PC-3 (cell line): ENCODE data around the gene HIBCH. TPM values are rescaled to one million over a fixed set of nuclear protein-coding genes. Genes with fewer than 3 reads are reported as not detected.

ENCODE experiments used
- ATAC-seq: fragments of 200-7000 bp; cut with Tn5 transposase; 2 replicates; pipeline ENCODE4 v1.9.1; 2020; ENCODE audit warnings: mild to moderate bottlenecking, moderate library complexity
- BruUV-seq: library from RNA; stranded (reverse); fragments of 400-500 nt; replicated peaks from 2 replicates; lab custom pipeline; 2021; lab: Mats Ljungman, UMichigan
- CTCF ChIA-PET: fragments of 300-600 bp; sonication (Branson Sonifier 250); formaldehyde crosslinking; loops from one replicate; lab custom pipeline; 2022; ENCODE audit warnings: antibody characterized with exemption; lab: Charles Lee
- POLR2A ChIA-PET: fragments of 300-600 bp; sonication (Branson Sonifier 250); formaldehyde crosslinking; loops from one replicate; lab custom pipeline; 2022; ENCODE audit warnings: antibody characterized with exemption; ENCODE audit not compliant: unreplicated experiment; lab: Charles Lee
- DNase-seq: peaks from one replicate; pipeline ENCODE4 v3.0.0-alpha.2; 2015
- H2AFZ ChIP-seq: fragments of 300-600 bp; sonication (generic); 2 replicates; pipeline ENCODE4 v1.6.0; 2016; ENCODE audit warnings: antibody characterized with exemption, low read length
- H3F3A ChIP-seq: fragments of 300-600 bp; sonication (generic); one replicate; pipeline ENCODE4 v1.6.0; 2017; ENCODE audit warnings: antibody characterized with exemption, low read length, control low read depth, mild to moderate bottlenecking; ENCODE audit not compliant: unreplicated experiment
- H3K27ac ChIP-seq: fragments of 300-600 bp; sonication (generic); 2 replicates; pipeline ENCODE4 v1.5.1; 2016; ENCODE audit warnings: mild to moderate bottlenecking, low read length
- H3K27me3 ChIP-seq: fragments of 300-600 bp; sonication (generic); 2 replicates; pipeline ENCODE4 v1.6.1; 2016; ENCODE audit warnings: low read length, mixed read lengths
- H3K36me3 ChIP-seq: fragments of 300-600 bp; sonication (generic); 2 replicates; pipeline ENCODE4 v1.6.1; 2016; ENCODE audit warnings: low read depth, mixed run types, low read length, mixed read lengths
- H3K4me1 ChIP-seq: fragments of 300-600 bp; sonication (generic); 2 replicates; pipeline ENCODE4 v1.5.1; 2016; ENCODE audit warnings: low read length; ENCODE audit not compliant: insufficient read depth
- H3K4me2 ChIP-seq: fragments of 300-600 bp; sonication (generic); 2 replicates; pipeline ENCODE4 v1.6.0; 2016; ENCODE audit warnings: low read length
- H3K4me3 ChIP-seq: fragments of 300-600 bp; sonication (generic); 2 replicates; pipeline ENCODE4 v1.5.1; 2016; ENCODE audit warnings: mild to moderate bottlenecking, low read length, mixed read lengths
- H3K79me2 ChIP-seq: fragments of 300-600 bp; sonication (generic); 2 replicates; pipeline ENCODE4 v1.6.1; 2017; ENCODE audit warnings: low read length, mixed read lengths
- H3K9ac ChIP-seq: fragments of 300-600 bp; sonication (generic); 2 replicates; pipeline ENCODE4 v1.6.0; 2016; ENCODE audit warnings: mild to moderate bottlenecking, low read length
- H3K9me2 ChIP-seq: fragments of 300-600 bp; sonication (generic); replicated peaks from 2 replicates; pipeline ENCODE4 v1.6.1; 2016; ENCODE audit warnings: mixed run types, low read length, mixed read lengths
- H3K9me3 ChIP-seq: fragments of 300-600 bp; sonication (generic); 2 replicates; pipeline ENCODE4 v1.6.1; 2016; ENCODE audit warnings: low read length, mixed read lengths
- H4K20me1 ChIP-seq: fragments of 300-600 bp; sonication (generic); 2 replicates; pipeline ENCODE4 v1.6.1; 2016; ENCODE audit warnings: low read length, mixed read lengths
- CTCF ChIP-seq: fragments of 300-600 bp; sonication (generic); conservative IDR thresholded peaks from 2 replicates; pipeline ENCODE4 v1.5.1; 2017; ENCODE audit warnings: antibody characterized with exemption, low read depth, mild to moderate bottlenecking, low read length
- EZH2 ChIP-seq: fragments of 300-600 bp; sonication (generic); IDR thresholded peaks from one replicate; pipeline ENCODE4 v1.6.1; 2017; ENCODE audit warnings: antibody characterized with exemption, mild to moderate bottlenecking, low read length; ENCODE audit not compliant: unreplicated experiment
- EZH2phosphoT487 ChIP-seq: fragments of 300-600 bp; sonication (generic); IDR thresholded peaks from 2 replicates; pipeline ENCODE4 v1.6.1; 2018; ENCODE audit warnings: mild to moderate bottlenecking, antibody characterized with exemption, low read length, borderline replicate concordance
- intact Hi-C: fragments of 100-400 bp; cut with micrococcal nuclease; formaldehyde crosslinking; loops from 2 replicates; pipeline ENCODE4 v1.9.0; 2023
- total RNA-seq: library from RNA; depleted of rRNA; stranded (reverse); fragments of >200 nt; gene quantifications from 2 replicates; pipeline ENCODE4 v1.2.3, GENCODE V29; 2014

The HIBCH gene
- total RNA-seq, 1 experiment from 2014 or later = 12.0 TPM

DNA sequence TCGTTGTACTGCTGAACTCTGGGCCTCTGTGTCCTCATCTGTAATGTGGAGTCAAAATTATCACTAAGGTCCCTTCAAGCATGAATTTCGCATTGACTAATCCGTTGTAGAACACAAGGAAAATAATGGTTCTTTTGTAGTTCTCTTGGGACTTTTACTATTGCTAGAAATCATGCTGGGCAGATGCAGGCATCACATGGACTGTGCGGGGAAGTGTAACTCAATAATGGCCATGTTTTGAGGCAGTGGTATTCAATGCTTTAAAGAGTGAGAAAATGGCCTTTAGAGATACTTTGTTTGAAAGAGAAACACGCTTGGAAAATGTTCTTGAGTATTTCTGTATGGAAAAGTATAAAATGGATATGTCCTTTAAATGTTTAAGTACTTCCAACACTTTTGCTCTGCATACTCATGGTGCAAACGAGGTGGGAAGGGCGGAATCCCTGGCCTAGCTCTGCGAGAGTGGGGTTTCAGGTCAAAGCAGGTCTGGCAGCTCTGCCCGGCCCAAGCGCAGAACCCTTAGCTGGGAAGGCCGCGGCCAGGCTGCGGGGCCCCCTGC lies 139.8 kb downstream of the HIBCH start:
- no peak overlapping the region for H3K27ac ChIP-seq
- ChIA-PET CTCF (no interaction called here), POLR2A (no interaction called here)
- H3K4me3 ChIP-seq = no peak overlapping the region
- H3K36me3 ChIP-seq = no peaks in the 10 kb centered on the region
- no peaks in the 10 kb centered on the region for H3K9me3 ChIP-seq
- TF ChIP-seq EZH2 = no peak
- no peak for TF ChIP-seq EZH2phosphoT487
- H3K9me2 ChIP-seq = no peaks in the 10 kb centered on the region
- H3F3A ChIP-seq = no peaks in the 10 kb centered on the region
- no peaks in the 10 kb centered on the region for H4K20me1 ChIP-seq
- BruUV-seq = no TSS peak
- DNase-seq (no peak), ATAC-seq (no peak)
- no peak overlapping the region for H2AFZ ChIP-seq
- intact Hi-C loops = loop anchor here (5.0 kb wide), 1 partner anchor 93 kb away; no protein-coding TSS in a partner anchor
- no peaks in the 10 kb centered on the region for H3K4me1 ChIP-seq
- H3K79me2 ChIP-seq = no peaks in the 10 kb centered on the region
- H3K27me3 ChIP-seq = no peaks in the 10 kb centered on the region
- H3K4me2 ChIP-seq = no peak overlapping the region
- no peak overlapping the region for H3K9ac ChIP-seq

GRCh38 chr2:190178066-190178722 lies 141.4 kb downstream of the HIBCH start:
- Histone ChIP-seq H3K9ac (no peak overlapping the region), H3K4me3 (no peak overlapping the region), H3K27ac (no peak overlapping the region), H3K79me2 (no peaks in the 10 kb centered on the region), H3F3A (no peaks in the 10 kb centered on the region), H4K20me1 (no peaks in the 10 kb centered on the region), H3K9me3 (no peaks in the 10 kb centered on the region), H2AFZ (no peak overlapping the region), H3K4me2 (no peak overlapping the region), H3K36me3 (no peaks in the 10 kb centered on the region), H3K27me3 (no peaks in the 10 kb centered on the region), H3K4me1 (no peaks in the 10 kb centered on the region), H3K9me2 (no peaks in the 10 kb centered on the region)
- ChIA-PET CTCF (no interaction called here), POLR2A (no interaction called here)
- TF ChIP-seq EZH2phosphoT487 (no peak), CTCF (no peak)
- no peak for DNase-seq
- no peak for ATAC-seq
- no TSS peak for BruUV-seq
- intact Hi-C loops = no loop called here

- no peak overlapping the region for H3K27ac ChIP-seq
- ATAC-seq = no peak
- H3F3A ChIP-seq = no peaks in the 10 kb centered on the region
- no TSS peak for BruUV-seq
- H3K9me2 ChIP-seq = no peaks in the 10 kb centered on the region
- TF ChIP-seq CTCF = no peak
- TF ChIP-seq EZH2 = no peak
- TF ChIP-seq EZH2phosphoT487 = no peak
- no peak overlapping the region for H3K4me3 ChIP-seq
- intact Hi-C loops = no loop called here
- no peak overlapping the region for H2AFZ ChIP-seq
- ChIA-PET POLR2A (no interaction called here), CTCF (no interaction called here)
- DNase-seq = no peak
- no peaks in the 10 kb centered on the region for H3K79me2 ChIP-seq
- H3K9me3 ChIP-seq = no peaks in the 10 kb centered on the region
- no peak overlapping the region for H3K9ac ChIP-seq
- no peaks in the 10 kb centered on the region for H3K36me3 ChIP-seq
- no peaks in the 10 kb centered on the region for H3K4me1 ChIP-seq
- no peaks in the 10 kb centered on the region for H4K20me1 ChIP-seq
- no peaks in the 10 kb centered on the region for H3K27me3 ChIP-seq
- no peak overlapping the region for H3K4me2 ChIP-seq
Measured at GRCh38 chr2:190177249-190178040, 142.2 kb downstream of the HIBCH start.
